ENCODE measurements around the gene TM7SF2. TPM values are rescaled to one million over a fixed set of nuclear protein-coding genes. Genes with fewer than 3 reads are reported as not detected.

Gene TM7SF2
- total RNA-seq, 1 experiment from 2014 or later, result 44.2 TPM

DNA sequence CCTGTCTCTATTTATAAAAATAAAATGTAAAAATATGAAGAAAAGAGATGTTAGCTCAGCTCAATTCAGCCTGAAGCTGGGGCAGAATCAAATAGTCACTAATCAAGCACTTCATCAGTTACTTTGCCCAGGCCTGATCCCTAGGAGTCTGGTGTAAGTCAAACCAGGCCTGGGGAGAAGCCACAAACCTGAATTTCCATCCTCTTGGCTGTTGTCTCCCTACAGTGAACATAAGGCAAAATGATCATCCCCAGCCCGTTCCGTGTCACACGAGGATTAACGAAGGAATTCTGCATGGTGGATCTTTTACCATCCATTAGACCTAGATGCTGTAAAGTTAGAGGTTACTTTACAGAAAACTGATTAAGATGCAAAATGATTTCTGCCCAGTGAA lies 46.8 kb upstream of the TM7SF2 start:
- Histone ChIP-seq H3K79me2 (ENCODE audit: low read length) (no peaks in the 10 kb centered on the region), H3K9me2 (replicated peaks; ENCODE audit: low read length) (no peaks in the 10 kb centered on the region), H3K9me3 (ENCODE audit: low read length) (no peaks in the 10 kb centered on the region), H3K27me3 (ENCODE audit: low read length) (no peaks in the 10 kb centered on the region), H3K36me3 (ENCODE audit: low read depth, low read length) (no peaks in the 10 kb centered on the region), H3K4me3 (ENCODE audit: low read length) (no peak overlapping the region), H3F3A (ENCODE audit: low read length, unreplicated experiment) (no peaks in the 10 kb centered on the region), H2AFZ (ENCODE audit: low read length) (no peak overlapping the region), H3K4me2 (ENCODE audit: low read length) (no peak overlapping the region), H4K20me1 (ENCODE audit: low read length) (no peaks in the 10 kb centered on the region), H3K9ac (ENCODE audit: low read length) (no peak overlapping the region), H3K4me1 (ENCODE audit: insufficient read depth, low read length) (no peaks in the 10 kb centered on the region), H3K27ac (ENCODE audit: low read length) (no peak overlapping the region)
- ATAC-seq (no peak), DNase-seq (no peak)
- BruUV-seq (replicated peaks), result no TSS peak
- CTCF ChIA-PET, result no interaction called here
- TF ChIP-seq EZH2phosphoT487 (IDR thresholded peaks at IDR 0.05; ENCODE audit: borderline replicate concordance, low read length) (no peak), EZH2 (IDR thresholded peaks at IDR 0.05; ENCODE audit: low read length, unreplicated experiment) (no peak)
- TF ChIP-seq, protein P1, sequence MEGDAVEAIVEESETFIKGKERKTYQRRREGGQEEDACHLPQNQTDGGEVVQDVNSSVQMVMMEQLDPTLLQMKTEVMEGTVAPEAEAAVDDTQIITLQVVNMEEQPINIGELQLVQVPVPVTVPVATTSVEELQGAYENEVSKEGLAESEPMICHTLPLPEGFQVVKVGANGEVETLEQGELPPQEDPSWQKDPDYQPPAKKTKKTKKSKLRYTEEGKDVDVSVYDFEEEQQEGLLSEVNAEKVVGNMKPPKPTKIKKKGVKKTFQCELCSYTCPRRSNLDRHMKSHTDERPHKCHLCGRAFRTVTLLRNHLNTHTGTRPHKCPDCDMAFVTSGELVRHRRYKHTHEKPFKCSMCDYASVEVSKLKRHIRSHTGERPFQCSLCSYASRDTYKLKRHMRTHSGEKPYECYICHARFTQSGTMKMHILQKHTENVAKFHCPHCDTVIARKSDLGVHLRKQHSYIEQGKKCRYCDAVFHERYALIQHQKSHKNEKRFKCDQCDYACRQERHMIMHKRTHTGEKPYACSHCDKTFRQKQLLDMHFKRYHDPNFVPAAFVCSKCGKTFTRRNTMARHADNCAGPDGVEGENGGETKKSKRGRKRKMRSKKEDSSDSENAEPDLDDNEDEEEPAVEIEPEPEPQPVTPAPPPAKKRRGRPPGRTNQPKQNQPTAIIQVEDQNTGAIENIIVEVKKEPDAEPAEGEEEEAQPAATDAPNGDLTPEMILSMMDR (conservative IDR thresholded peaks at IDR 0.05; ENCODE audit: low read depth, low read length), result no peak
- intact Hi-C loops (cut with micrococcal nuclease), result no loop called here
- POLR2A ChIA-PET (ENCODE audit: unreplicated experiment), result no interaction called here

DNA sequence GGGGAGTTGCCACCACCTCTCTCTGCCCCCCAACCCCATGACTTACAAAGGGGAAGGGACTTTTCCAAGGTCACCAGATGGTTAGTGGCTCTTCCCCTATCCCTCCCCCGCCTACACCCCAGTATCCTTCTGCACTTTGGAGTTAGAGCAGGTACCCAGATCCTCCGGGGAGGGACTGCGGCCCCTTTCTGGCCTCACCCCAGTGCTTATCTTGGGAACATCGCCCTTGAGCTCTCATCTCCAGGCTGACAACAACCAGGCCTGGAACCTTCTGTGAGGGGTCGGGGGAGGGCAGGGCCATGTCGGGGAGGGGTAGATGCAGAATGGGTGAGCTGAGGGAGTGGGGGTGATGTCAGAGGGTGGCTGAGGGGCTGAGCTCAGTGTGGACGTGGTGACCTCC lies 45.8 kb upstream of the TM7SF2 start:
- POLR2A ChIA-PET (ENCODE audit: unreplicated experiment), result no interaction called here

DNA sequence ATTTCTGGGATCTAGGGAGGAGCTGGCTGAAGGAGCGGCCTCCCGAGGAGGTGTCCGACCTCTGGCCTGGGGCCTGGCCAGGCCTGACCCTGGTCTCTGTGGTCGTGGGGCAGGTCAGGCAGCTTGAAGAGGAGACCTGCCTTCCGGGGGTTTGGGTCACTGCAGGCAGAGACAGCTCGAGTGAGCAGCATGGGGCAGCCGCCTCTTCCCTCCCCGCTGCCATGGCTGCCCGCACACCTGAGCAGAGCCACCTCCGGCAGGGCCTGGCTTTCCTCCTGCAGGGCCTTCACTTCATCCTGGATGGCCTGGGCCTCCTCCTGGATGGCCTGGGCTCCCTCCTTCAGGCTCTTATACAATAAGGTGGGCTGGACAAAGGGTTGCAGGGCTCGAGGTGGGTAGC lies 45.4 kb upstream of the TM7SF2 start:
- H3K4me2 ChIP-seq (ENCODE audit: low read length), result no peak overlapping the region
- H3K9me3 ChIP-seq (ENCODE audit: low read length), result no peaks in the 10 kb centered on the region
- intact Hi-C loops (cut with micrococcal nuclease), result no loop called here
- no peaks in the 10 kb centered on the region for H3K36me3 ChIP-seq (ENCODE audit: low read depth, low read length)
- H3F3A ChIP-seq (ENCODE audit: low read length, unreplicated experiment), result no peaks in the 10 kb centered on the region
- no peaks in the 10 kb centered on the region for H3K79me2 ChIP-seq (ENCODE audit: low read length)
- DNase-seq (no peak), ATAC-seq (no peak)
- TF ChIP-seq EZH2phosphoT487 (IDR thresholded peaks at IDR 0.05; ENCODE audit: borderline replicate concordance, low read length) (no peak), EZH2 (IDR thresholded peaks at IDR 0.05; ENCODE audit: low read length, unreplicated experiment) (no peak)
- TF ChIP-seq, protein P1 (conservative IDR thresholded peaks at IDR 0.05; ENCODE audit: low read depth, low read length), result no peak
- POLR2A ChIA-PET (ENCODE audit: unreplicated experiment), result no interaction called here
- H2AFZ ChIP-seq (ENCODE audit: low read length), result no peak overlapping the region
- CTCF ChIA-PET, result no interaction called here
- H3K9ac ChIP-seq (ENCODE audit: low read length), result no peak overlapping the region
- no peaks in the 10 kb centered on the region for H3K27me3 ChIP-seq (ENCODE audit: low read length)
- no peaks in the 10 kb centered on the region for H3K4me1 ChIP-seq (ENCODE audit: insufficient read depth, low read length)
- BruUV-seq (replicated peaks), result no TSS peak
- H3K27ac ChIP-seq (ENCODE audit: low read length), result no peak overlapping the region
- H3K9me2 ChIP-seq (replicated peaks; ENCODE audit: low read length), result no peaks in the 10 kb centered on the region
- no peak overlapping the region for H3K4me3 ChIP-seq (ENCODE audit: low read length)
- H4K20me1 ChIP-seq (ENCODE audit: low read length), result no peaks in the 10 kb centered on the region

More for the DNA sequence above, 45.8 kb upstream of the TM7SF2 start:
- H3K9ac ChIP-seq (ENCODE audit: low read length), result no peak overlapping the region
- H4K20me1 ChIP-seq (ENCODE audit: low read length), result no peaks in the 10 kb centered on the region
- H3F3A ChIP-seq (ENCODE audit: low read length, unreplicated experiment), result no peaks in the 10 kb centered on the region
- no peaks in the 10 kb centered on the region for H3K9me3 ChIP-seq (ENCODE audit: low read length)
- H3K79me2 ChIP-seq (ENCODE audit: low read length), result no peaks in the 10 kb centered on the region
- TF ChIP-seq EZH2phosphoT487 (IDR thresholded peaks at IDR 0.05; ENCODE audit: borderline replicate concordance, low read length), result no peak
- TF ChIP-seq EZH2 (IDR thresholded peaks at IDR 0.05; ENCODE audit: low read length, unreplicated experiment), result no peak
- TF ChIP-seq, protein P1 (conservative IDR thresholded peaks at IDR 0.05; ENCODE audit: low read depth, low read length), result no peak
- intact Hi-C loops (cut with micrococcal nuclease), result no loop called here
- H2AFZ ChIP-seq (ENCODE audit: low read length), result no peak overlapping the region
- ATAC-seq (no peak), DNase-seq (no peak)
- H3K4me3 ChIP-seq (ENCODE audit: low read length), result no peak overlapping the region
- no peak overlapping the region for H3K27ac ChIP-seq (ENCODE audit: low read length)
- H3K27me3 ChIP-seq (ENCODE audit: low read length), result no peaks in the 10 kb centered on the region
- no peak overlapping the region for H3K4me2 ChIP-seq (ENCODE audit: low read length)
- BruUV-seq (replicated peaks), result no TSS peak
- no peaks in the 10 kb centered on the region for H3K4me1 ChIP-seq (ENCODE audit: insufficient read depth, low read length)
- CTCF ChIA-PET, result no interaction called here
- H3K36me3 ChIP-seq (ENCODE audit: low read depth, low read length), result no peaks in the 10 kb centered on the region
- no peaks in the 10 kb centered on the region for H3K9me2 ChIP-seq (replicated peaks; ENCODE audit: low read length)
